Ascending aorta (tissue), 2 donors: ENCODE measurements around the gene ADAM33. TPM values are rescaled to one million over a fixed set of nuclear protein-coding genes. Genes with fewer than 3 reads are reported as not detected.

Experiments used
- DNase-seq, 2 donors: peaks; one replicate each; pipeline ENCODE4 v3.0.0-alpha.2; 2019; ENCODE audit warnings: low spot score in 2 of 2
- H3K27ac ChIP-seq, 2 donors: fragments of 200-600 bp; sonication (generic); one replicate each; pipeline ENCODE4 v1.5.1; 2016 to 2017; ENCODE audit warnings: mild to moderate bottlenecking in 1 of 2
- H3K27me3 ChIP-seq: fragments of 200-600 bp; sonication (generic); one replicate; pipeline ENCODE4 v1.5.1; 2017
- H3K36me3 ChIP-seq, 2 donors: fragments of 200-600 bp; sonication (generic); one replicate each; pipeline ENCODE4 v1.5.1; 2016
- H3K4me1 ChIP-seq, 2 donors: fragments of 200-600 bp; sonication (generic); one replicate each; pipeline ENCODE4 v1.5.1; 2016 to 2017; ENCODE audit warnings: mild to moderate bottlenecking in 1 of 2
- H3K4me3 ChIP-seq, 2 donors: fragments of 200-600 bp; sonication (generic); one replicate each; pipeline ENCODE4 v1.5.1; 2016 to 2017; ENCODE audit warnings: mild to moderate bottlenecking in 1 of 2
- H3K9me3 ChIP-seq, 2 donors: fragments of 200-600 bp; sonication (generic); one replicate each; pipeline ENCODE4 v1.5.1; 2016
- CTCF ChIP-seq, 3 experiments: fragments of 200-600 bp in 2 of 3; fragments of 450-650 bp in 1 of 3; sonication (generic) in 2 of 3; IDR thresholded peaks; one replicate each; pipeline ENCODE4 v1.5.1; 2016 to 2019; ENCODE audit warnings: antibody characterized with exemption in 3 of 3, mild to moderate bottlenecking in 1 of 3, moderate library complexity in 1 of 3
- intact Hi-C: fragments of 100-400 bp; cut with DNase I; formaldehyde crosslinking; loops from one replicate; pipeline ENCODE4 v1.15.1; 2023
- total RNA-seq: library from RNA; depleted of rRNA; stranded (reverse); fragments of >200 nt; gene quantifications from one replicate; pipeline ENCODE4 v1.1.0, GENCODE V29; 2016

ADAM33 gene
- total RNA-seq, 1 donor from 2014 or later: 234 TPM

GRCh38 chr20:3711484-3711941 lies 29.7 kb upstream of the ADAM33 start:
- Histone ChIP-seq H3K36me3 (no peaks in the 10 kb centered on the region), H3K9me3 (no peaks in the 10 kb centered on the region), H3K27ac (no peak overlapping the region), H3K4me1 (peaks cover 4 to 5% of the 10 kb centered on the region in 2 donors), H3K27me3 (no peaks in the 10 kb centered on the region), H3K4me3 (peak overlapping the region in 1 of 2 donors; percentile 23)
- intact Hi-C loops: loop anchor here (1.0 kb wide), 1 partner anchor 35 kb away; no protein-coding TSS in a partner anchor
- TF ChIP-seq CTCF (IDR thresholded peaks at IDR 0.05): no peak
- no peak for DNase-seq

GRCh38 chr20:3710703-3711483 lies 29.1 kb upstream of the ADAM33 start:
- no peak overlapping the region for H3K27ac ChIP-seq
- H3K9me3 ChIP-seq: no peaks in the 10 kb centered on the region
- H3K27me3 ChIP-seq: no peaks in the 10 kb centered on the region
- peak in 1 of 2 donors; percentile 87 for DNase-seq
- H3K36me3 ChIP-seq: no peaks in the 10 kb centered on the region
- peaks cover 4 to 5% of the 10 kb centered on the region in 2 donors for H3K4me1 ChIP-seq
- peak; percentile 94 to 98 (median 95) for TF ChIP-seq CTCF (IDR thresholded peaks at IDR 0.05)
- peak overlapping the region in 1 of 2 donors; percentile 23 for H3K4me3 ChIP-seq
- intact Hi-C loops: loop anchor here (1.0 kb wide), 1 partner anchor 35 kb away; no protein-coding TSS in a partner anchor

DNA sequence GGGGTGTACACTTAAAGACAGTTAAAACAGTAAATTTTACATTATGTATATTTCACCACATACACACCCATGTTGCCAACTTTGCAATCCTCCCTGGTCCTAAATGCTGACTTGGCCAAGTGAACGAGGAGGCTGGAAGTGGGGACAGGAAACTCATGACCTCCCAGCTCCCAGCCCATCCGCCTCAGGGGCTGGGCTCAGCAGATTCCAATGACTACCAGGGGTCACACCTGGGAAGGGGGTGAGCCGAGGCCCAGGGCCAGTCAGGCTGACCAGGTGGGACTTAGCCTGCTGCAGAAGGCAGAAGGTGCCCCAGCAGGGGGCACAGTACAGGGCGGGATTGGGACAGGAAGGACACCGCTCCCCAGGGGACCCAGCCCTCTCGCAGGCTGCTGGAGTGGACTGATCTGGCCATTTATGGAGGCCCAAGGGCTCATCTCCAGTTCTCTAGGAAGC lies 28.2 kb upstream of the ADAM33 start:
- DNase-seq: peak in 1 of 2 donors; percentile 64
- H3K27me3 ChIP-seq: no peaks in the 10 kb centered on the region
- H3K4me1 ChIP-seq: peaks cover 4 to 5% of the 10 kb centered on the region in 2 donors
- no peak overlapping the region for H3K27ac ChIP-seq
- H3K4me3 ChIP-seq: no peak overlapping the region
- H3K9me3 ChIP-seq: no peaks in the 10 kb centered on the region
- TF ChIP-seq CTCF (IDR thresholded peaks at IDR 0.05): no peak
- intact Hi-C loops: no loop called here
- H3K36me3 ChIP-seq: no peaks in the 10 kb centered on the region

DNA sequence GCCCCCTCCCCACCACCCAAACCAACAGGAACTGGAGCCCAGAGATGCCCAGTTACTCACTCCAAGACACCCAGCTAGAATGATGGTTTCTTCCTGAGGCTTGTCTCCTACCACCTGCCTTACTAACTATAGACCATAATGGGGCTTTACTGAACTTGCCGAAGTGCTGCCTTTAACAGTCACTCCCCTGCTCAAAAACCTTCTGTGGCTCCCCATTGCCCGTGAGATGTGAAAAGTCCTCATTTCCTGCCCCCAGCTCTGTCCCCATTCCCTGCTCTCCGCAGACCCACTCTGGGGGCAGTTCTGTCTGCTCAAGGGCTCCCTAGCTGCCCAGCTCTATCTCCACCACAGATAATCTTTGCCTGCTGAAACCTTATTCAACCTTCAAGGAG lies 25.7 kb upstream of the ADAM33 start:
- H3K27ac ChIP-seq: peak overlapping the region; percentile 43 to 50
- intact Hi-C loops: loop anchor here (1.0 kb wide), 1 partner anchor 20 kb away; no protein-coding TSS in a partner anchor
- TF ChIP-seq CTCF (IDR thresholded peaks at IDR 0.05): no peak
- H3K4me1 ChIP-seq: peaks cover 4 to 5% of the 10 kb centered on the region in 2 donors
- no peak overlapping the region for H3K4me3 ChIP-seq
- no peak for DNase-seq
- no peaks in the 10 kb centered on the region for H3K36me3 ChIP-seq
- H3K27me3 ChIP-seq: no peaks in the 10 kb centered on the region
- H3K9me3 ChIP-seq: no peaks in the 10 kb centered on the region

DNA sequence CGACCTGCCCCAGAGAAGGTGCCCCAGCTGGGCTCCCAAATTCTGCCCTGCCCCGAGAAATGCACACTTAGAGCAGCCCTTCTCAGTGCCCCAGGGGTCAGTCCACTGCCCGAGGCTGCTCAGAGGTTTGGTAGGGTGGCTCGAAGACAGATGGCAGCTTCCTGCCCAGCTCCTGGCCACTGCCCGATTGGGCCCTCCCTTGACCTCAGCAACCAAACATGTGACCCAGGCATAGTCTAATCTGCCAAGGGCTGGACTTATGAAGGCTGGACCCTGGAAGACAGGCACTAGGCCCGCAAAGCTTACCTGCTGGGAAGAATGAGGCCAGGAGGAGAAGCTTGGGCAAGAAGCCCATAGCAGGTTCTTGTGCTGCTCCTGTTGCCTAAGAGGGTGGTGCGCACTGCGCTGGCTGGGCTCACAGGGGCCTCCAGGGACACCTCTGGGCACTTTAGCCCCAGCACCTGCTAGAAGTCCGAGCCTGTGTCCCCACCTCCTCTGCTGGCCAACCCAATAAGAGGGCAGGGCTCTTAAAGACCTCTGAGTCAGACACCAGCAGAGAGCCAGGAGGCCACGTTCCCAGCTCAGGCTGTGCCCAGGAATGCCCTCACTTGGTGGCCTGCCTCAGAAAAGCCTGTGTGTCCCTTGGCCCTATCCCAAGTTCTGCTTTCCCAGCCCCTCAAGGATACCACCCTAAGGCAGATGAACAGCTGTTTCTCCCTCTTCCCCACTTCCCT lies 25.1 kb upstream of the ADAM33 start:
- no peak for TF ChIP-seq CTCF (IDR thresholded peaks at IDR 0.05)
- Histone ChIP-seq H3K27ac (peak overlapping the region; percentile 61 to 69), H3K4me1 (peaks cover 4 to 5% of the 10 kb centered on the region in 2 donors), H3K36me3 (no peaks in the 10 kb centered on the region), H3K27me3 (no peaks in the 10 kb centered on the region), H3K4me3 (no peak overlapping the region), H3K9me3 (no peaks in the 10 kb centered on the region)
- intact Hi-C loops: loop anchor here (1.0 kb wide), 1 partner anchor 20 kb away; no protein-coding TSS in a partner anchor
- peak; percentile 70 to 86 for DNase-seq
